ENCODE data around the gene UNC13B.

DNA sequence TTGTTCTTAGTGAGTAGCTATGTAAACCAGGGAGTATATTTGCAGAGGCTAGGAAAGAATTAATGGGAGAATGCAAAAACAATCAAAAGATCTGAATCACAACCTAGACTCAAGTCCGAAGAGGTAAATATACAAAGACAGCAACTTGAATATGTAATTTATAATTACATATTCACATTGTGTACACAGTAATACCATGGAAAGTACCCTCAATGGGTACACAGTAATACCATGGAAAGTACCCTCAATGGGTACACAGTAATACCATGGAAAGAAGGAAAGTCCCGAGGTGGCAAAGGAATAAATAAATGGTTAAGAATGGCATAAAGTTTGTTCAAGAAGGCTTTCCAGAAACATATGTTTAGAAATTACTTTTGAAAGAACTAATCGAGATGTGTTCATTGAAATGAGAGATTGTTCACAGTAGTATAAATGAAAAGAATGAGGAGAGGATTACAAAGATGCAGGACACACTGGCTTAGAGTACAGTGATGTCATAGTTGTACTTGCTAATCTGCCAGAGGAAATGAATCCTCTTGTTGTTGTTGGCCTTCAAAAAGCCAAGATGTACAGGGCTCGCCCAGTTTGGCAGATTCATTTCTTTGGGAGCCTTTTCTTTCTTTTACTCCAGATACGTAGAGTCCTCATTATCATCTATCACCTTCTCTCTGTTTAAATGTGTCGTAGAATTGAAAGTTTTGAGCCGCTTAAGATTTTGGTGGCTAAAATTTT is 116.0 kb downstream of the UNC13B start:
- TF ChIP-seq, protein P1, sequence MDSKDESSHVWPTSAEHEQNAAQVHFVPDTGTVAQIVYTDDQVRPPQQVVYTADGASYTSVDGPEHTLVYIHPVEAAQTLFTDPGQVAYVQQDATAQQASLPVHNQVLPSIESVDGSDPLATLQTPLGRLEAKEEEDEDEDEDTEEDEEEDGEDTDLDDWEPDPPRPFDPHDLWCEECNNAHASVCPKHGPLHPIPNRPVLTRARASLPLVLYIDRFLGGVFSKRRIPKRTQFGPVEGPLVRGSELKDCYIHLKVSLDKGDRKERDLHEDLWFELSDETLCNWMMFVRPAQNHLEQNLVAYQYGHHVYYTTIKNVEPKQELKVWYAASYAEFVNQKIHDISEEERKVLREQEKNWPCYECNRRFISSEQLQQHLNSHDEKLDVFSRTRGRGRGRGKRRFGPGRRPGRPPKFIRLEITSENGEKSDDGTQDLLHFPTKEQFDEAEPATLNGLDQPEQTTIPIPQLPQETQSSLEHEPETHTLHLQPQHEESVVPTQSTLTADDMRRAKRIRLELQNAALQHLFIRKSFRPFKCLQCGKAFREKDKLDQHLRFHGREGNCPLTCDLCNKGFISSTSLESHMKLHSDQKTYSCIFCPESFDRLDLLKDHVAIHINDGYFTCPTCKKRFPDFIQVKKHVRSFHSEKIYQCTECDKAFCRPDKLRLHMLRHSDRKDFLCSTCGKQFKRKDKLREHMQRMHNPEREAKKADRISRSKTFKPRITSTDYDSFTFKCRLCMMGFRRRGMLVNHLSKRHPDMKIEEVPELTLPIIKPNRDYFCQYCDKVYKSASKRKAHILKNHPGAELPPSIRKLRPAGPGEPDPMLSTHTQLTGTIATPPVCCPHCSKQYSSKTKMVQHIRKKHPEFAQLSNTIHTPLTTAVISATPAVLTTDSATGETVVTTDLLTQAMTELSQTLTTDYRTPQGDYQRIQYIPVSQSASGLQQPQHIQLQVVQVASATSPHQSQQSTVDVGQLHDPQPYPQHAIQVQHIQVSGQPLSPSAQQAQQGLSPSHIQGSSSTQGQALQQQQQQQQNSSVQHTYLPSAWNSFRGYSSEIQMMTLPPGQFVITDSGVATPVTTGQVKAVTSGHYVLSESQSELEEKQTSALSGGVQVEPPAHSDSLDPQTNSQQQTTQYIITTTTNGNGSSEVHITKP (IDR thresholded peaks at IDR 0.05; ENCODE audit: partially characterized antibody): no peak
- no peak for TF ChIP-seq POLR2A (conservative IDR thresholded peaks at IDR 0.05)
- TF ChIP-seq, protein P2, sequence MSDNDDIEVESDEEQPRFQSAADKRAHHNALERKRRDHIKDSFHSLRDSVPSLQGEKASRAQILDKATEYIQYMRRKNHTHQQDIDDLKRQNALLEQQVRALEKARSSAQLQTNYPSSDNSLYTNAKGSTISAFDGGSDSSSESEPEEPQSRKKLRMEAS (CRISPR knock-in tag; IDR thresholded peaks at IDR 0.05): no peak
- no peak for TF ChIP-seq MXI1 (IDR thresholded peaks at IDR 0.05; ENCODE audit: low read depth, low read length)
- TF ChIP-seq, protein P3, sequence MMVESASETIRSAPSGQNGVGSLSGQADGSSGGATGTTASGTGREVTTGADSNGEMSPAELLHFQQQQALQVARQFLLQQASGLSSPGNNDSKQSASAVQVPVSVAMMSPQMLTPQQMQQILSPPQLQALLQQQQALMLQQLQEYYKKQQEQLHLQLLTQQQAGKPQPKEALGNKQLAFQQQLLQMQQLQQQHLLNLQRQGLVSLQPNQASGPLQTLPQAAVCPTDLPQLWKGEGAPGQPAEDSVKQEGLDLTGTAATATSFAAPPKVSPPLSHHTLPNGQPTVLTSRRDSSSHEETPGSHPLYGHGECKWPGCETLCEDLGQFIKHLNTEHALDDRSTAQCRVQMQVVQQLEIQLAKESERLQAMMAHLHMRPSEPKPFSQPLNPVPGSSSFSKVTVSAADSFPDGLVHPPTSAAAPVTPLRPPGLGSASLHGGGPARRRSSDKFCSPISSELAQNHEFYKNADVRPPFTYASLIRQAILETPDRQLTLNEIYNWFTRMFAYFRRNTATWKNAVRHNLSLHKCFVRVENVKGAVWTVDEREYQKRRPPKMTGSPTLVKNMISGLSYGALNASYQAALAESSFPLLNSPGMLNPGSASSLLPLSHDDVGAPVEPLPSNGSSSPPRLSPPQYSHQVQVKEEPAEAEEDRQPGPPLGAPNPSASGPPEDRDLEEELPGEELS (CRISPR knock-in tag; IDR thresholded peaks at IDR 0.05; ENCODE audit: borderline replicate concordance): no peak
- no peak for TF ChIP-seq SIN3A (IDR thresholded peaks at IDR 0.05; ENCODE audit: borderline replicate concordance in 2 of 2, control insufficient read depth in 1 of 2, low read depth in 2 of 2, low read length in 2 of 2)
- TF ChIP-seq ZBTB8A (IDR thresholded peaks at IDR 0.05; ENCODE audit: partially characterized antibody): no peak
- TF ChIP-seq, protein P4, sequence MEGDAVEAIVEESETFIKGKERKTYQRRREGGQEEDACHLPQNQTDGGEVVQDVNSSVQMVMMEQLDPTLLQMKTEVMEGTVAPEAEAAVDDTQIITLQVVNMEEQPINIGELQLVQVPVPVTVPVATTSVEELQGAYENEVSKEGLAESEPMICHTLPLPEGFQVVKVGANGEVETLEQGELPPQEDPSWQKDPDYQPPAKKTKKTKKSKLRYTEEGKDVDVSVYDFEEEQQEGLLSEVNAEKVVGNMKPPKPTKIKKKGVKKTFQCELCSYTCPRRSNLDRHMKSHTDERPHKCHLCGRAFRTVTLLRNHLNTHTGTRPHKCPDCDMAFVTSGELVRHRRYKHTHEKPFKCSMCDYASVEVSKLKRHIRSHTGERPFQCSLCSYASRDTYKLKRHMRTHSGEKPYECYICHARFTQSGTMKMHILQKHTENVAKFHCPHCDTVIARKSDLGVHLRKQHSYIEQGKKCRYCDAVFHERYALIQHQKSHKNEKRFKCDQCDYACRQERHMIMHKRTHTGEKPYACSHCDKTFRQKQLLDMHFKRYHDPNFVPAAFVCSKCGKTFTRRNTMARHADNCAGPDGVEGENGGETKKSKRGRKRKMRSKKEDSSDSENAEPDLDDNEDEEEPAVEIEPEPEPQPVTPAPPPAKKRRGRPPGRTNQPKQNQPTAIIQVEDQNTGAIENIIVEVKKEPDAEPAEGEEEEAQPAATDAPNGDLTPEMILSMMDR (IDR thresholded peaks at IDR 0.05 in 2 of 3, conservative IDR thresholded peaks at IDR 0.05 in 1 of 3; ENCODE audit: insufficient read depth in 2 of 3, low read depth in 1 of 3, low read length in 3 of 3): no peak
- TF ChIP-seq, protein P5, sequence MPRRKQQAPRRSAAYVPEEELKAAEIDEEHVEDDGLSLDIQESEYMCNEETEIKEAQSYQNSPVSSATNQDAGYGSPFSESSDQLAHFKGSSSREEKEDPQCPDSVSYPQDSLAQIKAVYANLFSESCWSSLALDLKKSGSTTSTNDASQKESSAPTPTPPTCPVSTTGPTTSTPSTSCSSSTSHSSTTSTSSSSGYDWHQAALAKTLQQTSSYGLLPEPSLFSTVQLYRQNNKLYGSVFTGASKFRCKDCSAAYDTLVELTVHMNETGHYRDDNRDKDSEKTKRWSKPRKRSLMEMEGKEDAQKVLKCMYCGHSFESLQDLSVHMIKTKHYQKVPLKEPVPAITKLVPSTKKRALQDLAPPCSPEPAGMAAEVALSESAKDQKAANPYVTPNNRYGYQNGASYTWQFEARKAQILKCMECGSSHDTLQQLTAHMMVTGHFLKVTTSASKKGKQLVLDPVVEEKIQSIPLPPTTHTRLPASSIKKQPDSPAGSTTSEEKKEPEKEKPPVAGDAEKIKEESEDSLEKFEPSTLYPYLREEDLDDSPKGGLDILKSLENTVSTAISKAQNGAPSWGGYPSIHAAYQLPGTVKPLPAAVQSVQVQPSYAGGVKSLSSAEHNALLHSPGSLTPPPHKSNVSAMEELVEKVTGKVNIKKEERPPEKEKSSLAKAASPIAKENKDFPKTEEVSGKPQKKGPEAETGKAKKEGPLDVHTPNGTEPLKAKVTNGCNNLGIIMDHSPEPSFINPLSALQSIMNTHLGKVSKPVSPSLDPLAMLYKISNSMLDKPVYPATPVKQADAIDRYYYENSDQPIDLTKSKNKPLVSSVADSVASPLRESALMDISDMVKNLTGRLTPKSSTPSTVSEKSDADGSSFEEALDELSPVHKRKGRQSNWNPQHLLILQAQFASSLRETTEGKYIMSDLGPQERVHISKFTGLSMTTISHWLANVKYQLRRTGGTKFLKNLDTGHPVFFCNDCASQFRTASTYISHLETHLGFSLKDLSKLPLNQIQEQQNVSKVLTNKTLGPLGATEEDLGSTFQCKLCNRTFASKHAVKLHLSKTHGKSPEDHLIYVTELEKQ (CRISPR knock-in tag; IDR thresholded peaks at IDR 0.05): no peak
- no peak for TF ChIP-seq CHD2 (IDR thresholded peaks at IDR 0.05; ENCODE audit: low read depth, low read length)
- TF ChIP-seq, protein P6, sequence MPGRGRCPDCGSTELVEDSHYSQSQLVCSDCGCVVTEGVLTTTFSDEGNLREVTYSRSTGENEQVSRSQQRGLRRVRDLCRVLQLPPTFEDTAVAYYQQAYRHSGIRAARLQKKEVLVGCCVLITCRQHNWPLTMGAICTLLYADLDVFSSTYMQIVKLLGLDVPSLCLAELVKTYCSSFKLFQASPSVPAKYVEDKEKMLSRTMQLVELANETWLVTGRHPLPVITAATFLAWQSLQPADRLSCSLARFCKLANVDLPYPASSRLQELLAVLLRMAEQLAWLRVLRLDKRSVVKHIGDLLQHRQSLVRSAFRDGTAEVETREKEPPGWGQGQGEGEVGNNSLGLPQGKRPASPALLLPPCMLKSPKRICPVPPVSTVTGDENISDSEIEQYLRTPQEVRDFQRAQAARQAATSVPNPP (IDR thresholded peaks at IDR 0.05; ENCODE audit: borderline replicate concordance, insufficient read depth, insufficient read length): no peak
- TF ChIP-seq ZNF311 (CRISPR knock-in tag; IDR thresholded peaks at IDR 0.05): no peak
- TF ChIP-seq, protein P7, sequence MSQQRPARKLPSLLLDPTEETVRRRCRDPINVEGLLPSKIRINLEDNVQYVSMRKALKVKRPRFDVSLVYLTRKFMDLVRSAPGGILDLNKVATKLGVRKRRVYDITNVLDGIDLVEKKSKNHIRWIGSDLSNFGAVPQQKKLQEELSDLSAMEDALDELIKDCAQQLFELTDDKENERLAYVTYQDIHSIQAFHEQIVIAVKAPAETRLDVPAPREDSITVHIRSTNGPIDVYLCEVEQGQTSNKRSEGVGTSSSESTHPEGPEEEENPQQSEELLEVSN (IDR thresholded peaks at IDR 0.05; ENCODE audit: borderline replicate concordance in 1 of 2, extremely low read depth in 1 of 2, insufficient read depth in 1 of 2, insufficient read length in 1 of 2, low read depth in 1 of 2, low read length in 1 of 2, poor library complexity in 1 of 2, severe bottlenecking in 1 of 2): no peak
- TF ChIP-seq, protein P8, sequence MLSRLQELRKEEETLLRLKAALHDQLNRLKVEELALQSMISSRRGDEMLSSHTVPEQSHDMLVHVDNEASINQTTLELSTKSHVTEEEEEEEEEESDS (CRISPR knock-in tag; IDR thresholded peaks at IDR 0.05): no peak
